PFSK-1 (cell line): Measurements from ENCODE around the gene CLSTN1.

ENCODE experiments used
- FOXP2 ChIP-seq: optimal IDR thresholded peaks from 2 replicates; pipeline ENCODE3; 2011; ENCODE audit warnings: borderline replicate concordance, control low read depth, inconsistent platforms; ENCODE audit not compliant: insufficient read depth; ENCODE audit errors: extremely low read length, extremely low read depth
- POLR2AphosphoS5 ChIP-seq: IDR thresholded peaks from 2 replicates; pipeline ENCODE4 v1.6.1; 2012; ENCODE audit warnings: low read depth, mild to moderate bottlenecking, control low read depth, low read length, moderate library complexity
- REST ChIP-seq, 2 experiments: IDR thresholded peaks; 2 replicates each; pipeline versions ENCODE4 v1.6.1 to v1.8.0; 2011 to 2012; ENCODE audit warnings: low read depth in 2 of 2, low read length in 2 of 2, control low read depth in 1 of 2, inconsistent platforms in 1 of 2, mild to moderate bottlenecking in 1 of 2, moderate library complexity in 1 of 2; ENCODE audit not compliant: insufficient read depth in 1 of 2
- SIN3A ChIP-seq: IDR thresholded peaks from 2 replicates; pipeline ENCODE4 v1.6.1; 2012; ENCODE audit warnings: mild to moderate bottlenecking, low read length, moderate library complexity, borderline replicate concordance; ENCODE audit not compliant: insufficient read depth
- TAF1 ChIP-seq: IDR thresholded peaks from 2 replicates; pipeline ENCODE4 v1.6.1; 2012; ENCODE audit warnings: low read length, control low read depth, borderline replicate concordance; ENCODE audit not compliant: insufficient read depth

The CLSTN1 gene

GRCh38 chr1:9833632-9834031 lies 9.9 kb upstream of the CLSTN1 start:
- no peak for TF ChIP-seq FOXP2
- no peak for TF ChIP-seq SIN3A
- no peak for TF ChIP-seq POLR2AphosphoS5
- TF ChIP-seq TAF1 = no peak
- TF ChIP-seq REST (IDR thresholded peaks at IDR 0.05; ENCODE audit: insufficient read depth in 1 of 2, low read depth in 2 of 2, low read length in 2 of 2) = no peak

GRCh38 chr1:9827558-9828185 lies 3.9 kb upstream of the CLSTN1 start:
- TF ChIP-seq TAF1 = no peak
- no peak for TF ChIP-seq FOXP2
- no peak for TF ChIP-seq POLR2AphosphoS5
- TF ChIP-seq REST (IDR thresholded peaks at IDR 0.05; ENCODE audit: insufficient read depth in 1 of 2, low read depth in 2 of 2, low read length in 2 of 2) = no peak
- TF ChIP-seq SIN3A = no peak

GRCh38 chr1:9826616-9827015 lies 2.9 kb upstream of the CLSTN1 start:
- TF ChIP-seq SIN3A (no peak), POLR2AphosphoS5 (no peak), REST (IDR thresholded peaks at IDR 0.05; ENCODE audit: insufficient read depth in 1 of 2, low read depth in 2 of 2, low read length in 2 of 2) (no peak), TAF1 (no peak), FOXP2 (no peak)

GRCh38 chr1:9826087-9826486 lies 2.3 kb upstream of the CLSTN1 start:
- TF ChIP-seq TAF1 (no peak), POLR2AphosphoS5 (no peak), REST (IDR thresholded peaks at IDR 0.05; ENCODE audit: insufficient read depth in 1 of 2, low read depth in 2 of 2, low read length in 2 of 2) (no peak), SIN3A (no peak), FOXP2 (no peak)
